GM18499 (cell line): ENCODE measurements around the gene CHD8.
"Not testable (repeated sequence)": the region's sequence is repeated elsewhere in the genome, so short reads cannot be mapped to it uniquely, and the experiment has no call there.

Source experiments
- ATAC-seq: cut with Tn5 transposase; IDR thresholded peaks from one replicate; pipeline ENCODE4 v1.9.1; 2021; ENCODE audit warnings: moderate number of reproducible peaks; ENCODE audit not compliant: insufficient read depth, unreplicated experiment

Gene CHD8

GRCh38 chr14:21455912-21456667 lies at the start of gene CHD8:
TSS of gene CHD8 (minus strand) at chr14:21456123. CDS start at chr14:21431643, 24,480 bp downstream.
- ATAC-seq, result peak; percentile 93

GRCh38 chr14:21505012-21505553 lies 49.2 kb upstream of the CHD8 start:
- no peak for ATAC-seq

GRCh38 chr14:21503376-21503775 lies 47.5 kb upstream of the CHD8 start:
- no peak for ATAC-seq

GRCh38 chr14:21501568-21501967 lies 45.6 kb upstream of the CHD8 start:
- no peak for ATAC-seq

GRCh38 chr14:21498540-21499526 lies 42.9 kb upstream of the CHD8 start:
- ATAC-seq, result no peak

- no peak for ATAC-seq
These were observed 40.5 kb upstream of the CHD8 start for GRCh38 chr14:21496453-21496852.

GRCh38 chr14:21494902-21495762 lies 39.2 kb upstream of the CHD8 start:
- no peak for ATAC-seq

GRCh38 chr14:21486640-21487087 lies 30.7 kb upstream of the CHD8 start:
- no peak for ATAC-seq

- peak; percentile 95 for ATAC-seq
These were observed 21.2 kb upstream of the CHD8 start, which contains the start of the genes RAB2B and TOX4 for GRCh38 chr14:21476925-21477681. TSS of gene RAB2B (minus strand) at chr14:21476959. CDS start at chr14:21476872, 87 bp downstream. TSS of gene TOX4 (plus strand) at chr14:21477195. CDS start at chr14:21477279, 84 bp downstream.

- no peak for ATAC-seq
These were observed 20.6 kb upstream of the CHD8 start for GRCh38 chr14:21476523-21476924.

- no peak for ATAC-seq
These were observed 20.0 kb upstream of the CHD8 start for GRCh38 chr14:21475767-21476522.

- ATAC-seq, result no peak
These were observed 11.7 kb upstream of the CHD8 start for GRCh38 chr14:21467616-21468015.

- ATAC-seq, result peak; percentile 14
These were observed 371 bp downstream of the CHD8 start for GRCh38 chr14:21455592-21455911.

- ATAC-seq, result no peak
These were observed 929 bp downstream of the CHD8 start for GRCh38 chr14:21454843-21455544.

- ATAC-seq, result no peak
These were observed 6.1 kb downstream of the CHD8 start for GRCh38 chr14:21449899-21450216.

GRCh38 chr14:21442657-21443056 lies 13.3 kb downstream of the CHD8 start:
- ATAC-seq, result not testable (repeated sequence)

- ATAC-seq, result no peak
These were observed 15.1 kb downstream of the CHD8 start for GRCh38 chr14:21440859-21441258.
